HCT116 (cell line): ENCODE measurements around the gene EHBP1. TPM values are rescaled to one million over a fixed set of nuclear protein-coding genes. Genes with fewer than 3 reads are reported as not detected.

Experiments used
- ATAC-seq: fragments of 200-7000 bp; cut with Tn5 transposase; 2 replicates; pipeline ENCODE4 v1.9.1; 2020; ENCODE audit warnings: mild to moderate bottlenecking, moderate library complexity
- BruUV-seq: library from RNA; stranded (reverse); fragments of 400-500 nt; replicated peaks from 2 replicates; lab custom pipeline; 2021; lab: Mats Ljungman, UMichigan
- CTCF ChIA-PET: fragments of 300-600 bp; sonication (Branson Sonifier 250); formaldehyde crosslinking; loops from one replicate; lab custom pipeline; 2021; ENCODE audit warnings: antibody characterized with exemption; lab: Charles Lee
- POLR2A ChIA-PET: fragments of 300-600, 350-600 bp; sonication (Branson Sonifier 250); formaldehyde crosslinking; loops from one replicate; lab custom pipeline; 2021; ENCODE audit warnings: antibody characterized with exemption; lab: Charles Lee
- RAD21 ChIA-PET, 2 experiments: fragments of 300-600 bp; sonication (Branson Sonifier 250); formaldehyde crosslinking; loops; one replicate each; lab custom pipeline; 2023; ENCODE audit warnings: low total read pairs in 2 of 2; ENCODE audit not compliant: uncharacterized antibody in 2 of 2, unreplicated experiment in 2 of 2, low non-redundant PET in 1 of 2; lab: Charles Lee
- DNase-seq: peaks from one replicate; pipeline ENCODE4 v3.0.0-alpha.2; 2010; ENCODE audit warnings: low read depth, low spot score
- H2AFZ ChIP-seq: fragments of 200-600 bp; shearing (Covaris generic), sonication (generic); 2 replicates; pipeline ENCODE4 v1.6.1; 2017; ENCODE audit warnings: low read depth, mixed run types, mixed read lengths, antibody characterized with exemption, low read length; ENCODE audit not compliant: poor library complexity, severe bottlenecking
- H3K27ac ChIP-seq: 2 replicates; pipeline ENCODE4 v1.5.1; 2012; ENCODE audit warnings: low read depth, low read length
- H3K27me3 ChIP-seq: fragments of 200-600 bp; sonication (generic); 2 replicates; pipeline ENCODE4 v1.6.1; 2016; ENCODE audit warnings: mixed run types, low read length, mixed read lengths; ENCODE audit not compliant: insufficient read depth
- H3K36me3 ChIP-seq, 2 experiments: fragments of 200-500 bp in 1 of 2; fragments of 200-600 bp in 1 of 2; sonication (Bioruptor generic) in 1 of 2; sonication (generic) in 1 of 2; 2 replicates each; pipeline versions ENCODE4 v1.5.1 to v1.6.1; 2014 to 2016; ENCODE audit warnings: low read length in 2 of 2, inconsistent platforms in 1 of 2, mixed read lengths in 1 of 2, mixed run types in 1 of 2; ENCODE audit not compliant: insufficient read depth in 2 of 2, control insufficient read depth in 1 of 2
- H3K4me1 ChIP-seq, 2 experiments: fragments of 200-600 bp in 1 of 2; sonication (generic) in 1 of 2; 2 replicates each; pipeline versions ENCODE4 v1.5.1 to v1.6.1; 2012 to 2017; ENCODE audit warnings: low read length in 2 of 2, inconsistent platforms in 1 of 2, mild to moderate bottlenecking in 1 of 2, mixed read lengths in 1 of 2, mixed run types in 1 of 2, moderate library complexity in 1 of 2; ENCODE audit not compliant: insufficient read depth in 2 of 2, control insufficient read depth in 1 of 2
- H3K4me2 ChIP-seq: fragments of 200-600 bp; sonication (generic); 2 replicates; pipeline ENCODE4 v1.6.1; 2017; ENCODE audit warnings: mixed run types, low read length, mixed read lengths
- H3K4me3 ChIP-seq, 2 experiments: fragments of 200-600 bp in 1 of 2; sonication (generic) in 1 of 2; replicated peaks in 1 of 2; 2 replicates each; pipeline ENCODE4 v1.5.1; 2011 to 2016; ENCODE audit warnings: low read length in 2 of 2, control low read depth in 1 of 2, low read depth in 1 of 2, mild to moderate bottlenecking in 1 of 2, mixed read lengths in 1 of 2, mixed run types in 1 of 2
- H3K79me2 ChIP-seq: fragments of 200-600 bp; sonication (generic); 2 replicates; pipeline ENCODE4 v1.6.1; 2017; ENCODE audit warnings: mild to moderate bottlenecking, mixed run types, low read length, moderate library complexity, mixed read lengths; ENCODE audit not compliant: insufficient read depth
- H3K9ac ChIP-seq: fragments of 200-600 bp; sonication (generic); 2 replicates; pipeline ENCODE4 v1.6.1; 2016; ENCODE audit warnings: low read length, mixed read lengths
- H3K9me2 ChIP-seq: fragments of 200-600 bp; sonication (generic), shearing (Covaris generic); 2 replicates; pipeline ENCODE4 v1.6.1; 2017; ENCODE audit warnings: mixed run types, mild to moderate bottlenecking, moderate library complexity; ENCODE audit not compliant: insufficient read depth
- H3K9me3 ChIP-seq, 2 experiments: fragments of 200-500 bp in 1 of 2; fragments of 200-600 bp in 1 of 2; sonication (Bioruptor generic) in 1 of 2; sonication (generic) in 1 of 2; 2 replicates each; pipeline ENCODE4 v1.6.1; 2014 to 2017; ENCODE audit warnings: low read length in 2 of 2, mixed read lengths in 2 of 2, inconsistent platforms in 1 of 2, low read depth in 1 of 2, mild to moderate bottlenecking in 1 of 2, mixed run types in 1 of 2, moderate library complexity in 1 of 2; ENCODE audit not compliant: control insufficient read depth in 1 of 2, insufficient read depth in 1 of 2
- H4K20me1 ChIP-seq: fragments of 200-600 bp; sonication (generic), shearing (Covaris generic); 2 replicates; pipeline ENCODE4 v1.6.1; 2017; ENCODE audit warnings: mixed run types, mild to moderate bottlenecking, moderate library complexity; ENCODE audit not compliant: insufficient read depth
- CBX3 ChIP-seq: IDR thresholded peaks from 2 replicates; pipeline ENCODE4 v1.6.1; 2012; ENCODE audit warnings: low read depth
- CEBPB ChIP-seq: IDR thresholded peaks from 2 replicates; pipeline ENCODE4 v1.6.1; 2012; ENCODE audit warnings: low read depth
- EGR1 ChIP-seq: IDR thresholded peaks from 2 replicates; pipeline ENCODE4 v1.6.1; 2012; ENCODE audit warnings: low read depth
- ELF1 ChIP-seq: IDR thresholded peaks from 2 replicates; pipeline ENCODE4 v1.6.1; 2012; ENCODE audit warnings: low read depth, borderline replicate concordance
- EZH2 ChIP-seq: fragments of 200-600 bp; sonication (generic); IDR thresholded peaks from 2 replicates; pipeline ENCODE4 v1.6.1; 2017; ENCODE audit warnings: antibody characterized with exemption, mixed run types
- EZH2phosphoT487 ChIP-seq: fragments of 200-600 bp; IDR thresholded peaks from 2 replicates; pipeline ENCODE4 v1.6.1; 2018; ENCODE audit warnings: antibody characterized with exemption, borderline replicate concordance
- FOSL1 ChIP-seq: IDR thresholded peaks from 2 replicates; pipeline ENCODE4 v1.6.1; 2012; ENCODE audit warnings: low read depth
- JUND ChIP-seq: IDR thresholded peaks from 2 replicates; pipeline ENCODE4 v1.6.1; 2012
- POLR2AphosphoS5 ChIP-seq: IDR thresholded peaks from 2 replicates; pipeline ENCODE4 v1.6.1; 2011; ENCODE audit warnings: mild to moderate bottlenecking, low read depth, low read length, moderate library complexity
- RAD21 ChIP-seq: IDR thresholded peaks from 2 replicates; pipeline ENCODE4 v1.6.1; 2012; ENCODE audit warnings: low read depth, mild to moderate bottlenecking
- SIN3A ChIP-seq: IDR thresholded peaks from 2 replicates; pipeline ENCODE4 v1.6.1; 2012; ENCODE audit warnings: low read depth
- SRF ChIP-seq: IDR thresholded peaks from 2 replicates; pipeline ENCODE4 v1.6.1; 2012; ENCODE audit warnings: low read depth
- TCF7L2 ChIP-seq: IDR thresholded peaks from 2 replicates; pipeline ENCODE4 v1.7.0; 2011; ENCODE audit warnings: borderline replicate concordance, inconsistent platforms; ENCODE audit not compliant: insufficient read depth, insufficient read length; ENCODE audit errors: extremely low read depth
- YY1 ChIP-seq: IDR thresholded peaks from 2 replicates; pipeline ENCODE4 v1.6.1; 2011; ENCODE audit warnings: low read length, low read depth, moderate library complexity, mild to moderate bottlenecking; ENCODE audit not compliant: insufficient replicate concordance; ENCODE audit errors: extremely low read depth
- ZFX ChIP-seq: fragments of 450-650 bp; IDR thresholded peaks from 2 replicates; pipeline ENCODE4 v1.6.1; 2017
- ZNF274 ChIP-seq: fragments of 200-500 bp; sonication (Bioruptor generic); IDR thresholded peaks from 2 replicates; pipeline ENCODE4 v1.6.1; 2014; ENCODE audit warnings: mild to moderate bottlenecking, low read depth, low read length, inconsistent platforms
- intact Hi-C: fragments of 100-400 bp; cut with micrococcal nuclease; formaldehyde crosslinking; loops from 2 replicates; pipeline ENCODE4 v1.10.0; 2022
- total RNA-seq: library from RNA; stranded (reverse); gene quantifications from one replicate; pipeline ENCODE4 v1.2.1, GENCODE V29; 2021; ENCODE audit not compliant: unreplicated experiment
- TF ChIP-seq, protein P1 (sequence below): IDR thresholded peaks from 2 replicates; pipeline ENCODE4 v1.6.1; 2012
- TF ChIP-seq, protein P2 (sequence below), 3 experiments: fragments of 200-600 bp in 1 of 3; sonication (generic) in 1 of 3; IDR thresholded peaks in 2 of 3; conservative IDR thresholded peaks in 1 of 3; 2 replicates each; pipeline ENCODE4 v1.5.1; 2012 to 2017; ENCODE audit warnings: low read depth in 2 of 3, low read length in 2 of 3, antibody characterized with exemption in 1 of 3, borderline replicate concordance in 1 of 3, control low read depth in 1 of 3, mild to moderate bottlenecking in 1 of 3, mixed read lengths in 1 of 3, mixed run types in 1 of 3, moderate library complexity in 1 of 3; ENCODE audit not compliant: insufficient read depth in 1 of 3
- TF ChIP-seq, protein P3 (sequence below): IDR thresholded peaks from 2 replicates; pipeline ENCODE4 v1.6.1; 2011; ENCODE audit warnings: mild to moderate bottlenecking, low read length, moderate library complexity; ENCODE audit not compliant: insufficient replicate concordance; ENCODE audit errors: extremely low read depth
- TF ChIP-seq, protein P4 (sequence below): IDR thresholded peaks from 2 replicates; pipeline ENCODE4 v1.6.1; 2012

The EHBP1 gene
- total RNA-seq, 1 experiment from 2014 or later = 89.9 TPM

DNA sequence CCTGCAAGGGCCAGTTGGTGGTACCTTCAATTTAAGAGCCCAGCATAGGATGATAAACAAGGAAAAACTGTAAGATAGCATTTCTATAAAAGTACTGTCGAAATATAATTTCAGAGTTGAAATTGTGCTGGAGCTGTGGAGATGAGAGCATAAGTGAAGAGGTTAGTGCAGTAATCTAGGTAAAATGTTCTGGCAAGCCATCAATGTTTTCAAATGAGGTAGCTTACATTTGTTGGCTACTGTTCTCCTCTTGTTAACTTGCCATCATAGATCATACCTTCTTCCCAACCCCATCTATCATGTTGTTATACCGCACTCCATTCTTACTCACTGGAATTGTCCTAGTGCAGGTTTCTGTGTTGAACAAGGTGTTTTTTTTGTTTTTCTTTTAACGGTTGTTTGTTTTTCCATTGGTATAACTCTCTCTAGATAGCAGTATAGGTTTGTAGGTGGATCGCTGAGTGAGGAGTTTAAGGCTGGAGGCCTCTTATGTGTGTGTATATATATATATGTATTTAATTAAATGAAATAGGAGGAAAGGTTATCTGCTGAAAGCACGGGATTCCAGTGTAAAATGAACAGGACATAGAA, 40.5 kb downstream of the EHBP1 start:
- H3K27me3 ChIP-seq = no peaks in the 10 kb centered on the region
- DNase-seq (no peak), ATAC-seq (no peak)
- no peak for TF ChIP-seq JUND
- TF ChIP-seq TCF7L2 = no peak
- TF ChIP-seq CBX3 = no peak
- no peak for TF ChIP-seq EZH2
- TF ChIP-seq CEBPB = no peak
- TF ChIP-seq, protein P1, sequence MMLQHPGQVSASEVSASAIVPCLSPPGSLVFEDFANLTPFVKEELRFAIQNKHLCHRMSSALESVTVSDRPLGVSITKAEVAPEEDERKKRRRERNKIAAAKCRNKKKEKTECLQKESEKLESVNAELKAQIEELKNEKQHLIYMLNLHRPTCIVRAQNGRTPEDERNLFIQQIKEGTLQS = no peak
- TF ChIP-seq, protein P2, sequence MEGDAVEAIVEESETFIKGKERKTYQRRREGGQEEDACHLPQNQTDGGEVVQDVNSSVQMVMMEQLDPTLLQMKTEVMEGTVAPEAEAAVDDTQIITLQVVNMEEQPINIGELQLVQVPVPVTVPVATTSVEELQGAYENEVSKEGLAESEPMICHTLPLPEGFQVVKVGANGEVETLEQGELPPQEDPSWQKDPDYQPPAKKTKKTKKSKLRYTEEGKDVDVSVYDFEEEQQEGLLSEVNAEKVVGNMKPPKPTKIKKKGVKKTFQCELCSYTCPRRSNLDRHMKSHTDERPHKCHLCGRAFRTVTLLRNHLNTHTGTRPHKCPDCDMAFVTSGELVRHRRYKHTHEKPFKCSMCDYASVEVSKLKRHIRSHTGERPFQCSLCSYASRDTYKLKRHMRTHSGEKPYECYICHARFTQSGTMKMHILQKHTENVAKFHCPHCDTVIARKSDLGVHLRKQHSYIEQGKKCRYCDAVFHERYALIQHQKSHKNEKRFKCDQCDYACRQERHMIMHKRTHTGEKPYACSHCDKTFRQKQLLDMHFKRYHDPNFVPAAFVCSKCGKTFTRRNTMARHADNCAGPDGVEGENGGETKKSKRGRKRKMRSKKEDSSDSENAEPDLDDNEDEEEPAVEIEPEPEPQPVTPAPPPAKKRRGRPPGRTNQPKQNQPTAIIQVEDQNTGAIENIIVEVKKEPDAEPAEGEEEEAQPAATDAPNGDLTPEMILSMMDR (IDR thresholded peaks at IDR 0.05 in 2 of 3, conservative IDR thresholded peaks at IDR 0.05 in 1 of 3; ENCODE audit: borderline replicate concordance in 1 of 3, insufficient read depth in 1 of 3, low read depth in 2 of 3, low read length in 2 of 3) = no peak
- no peak for TF ChIP-seq ELF1
- no peak for TF ChIP-seq FOSL1
- TF ChIP-seq, protein P3, sequence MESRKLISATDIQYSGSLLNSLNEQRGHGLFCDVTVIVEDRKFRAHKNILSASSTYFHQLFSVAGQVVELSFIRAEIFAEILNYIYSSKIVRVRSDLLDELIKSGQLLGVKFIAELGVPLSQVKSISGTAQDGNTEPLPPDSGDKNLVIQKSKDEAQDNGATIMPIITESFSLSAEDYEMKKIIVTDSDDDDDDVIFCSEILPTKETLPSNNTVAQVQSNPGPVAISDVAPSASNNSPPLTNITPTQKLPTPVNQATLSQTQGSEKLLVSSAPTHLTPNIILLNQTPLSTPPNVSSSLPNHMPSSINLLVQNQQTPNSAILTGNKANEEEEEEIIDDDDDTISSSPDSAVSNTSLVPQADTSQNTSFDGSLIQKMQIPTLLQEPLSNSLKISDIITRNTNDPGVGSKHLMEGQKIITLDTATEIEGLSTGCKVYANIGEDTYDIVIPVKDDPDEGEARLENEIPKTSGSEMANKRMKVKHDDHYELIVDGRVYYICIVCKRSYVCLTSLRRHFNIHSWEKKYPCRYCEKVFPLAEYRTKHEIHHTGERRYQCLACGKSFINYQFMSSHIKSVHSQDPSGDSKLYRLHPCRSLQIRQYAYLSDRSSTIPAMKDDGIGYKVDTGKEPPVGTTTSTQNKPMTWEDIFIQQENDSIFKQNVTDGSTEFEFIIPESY = no peak
- TF ChIP-seq POLR2AphosphoS5 = no peak
- no peak for TF ChIP-seq EZH2phosphoT487
- TF ChIP-seq ZNF274 = no peak
- no peak for TF ChIP-seq RAD21
- TF ChIP-seq, protein P4, sequence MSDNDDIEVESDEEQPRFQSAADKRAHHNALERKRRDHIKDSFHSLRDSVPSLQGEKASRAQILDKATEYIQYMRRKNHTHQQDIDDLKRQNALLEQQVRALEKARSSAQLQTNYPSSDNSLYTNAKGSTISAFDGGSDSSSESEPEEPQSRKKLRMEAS = no peak
- TF ChIP-seq YY1 = no peak
- TF ChIP-seq SRF = no peak
- TF ChIP-seq EGR1 = no peak
- no peak for TF ChIP-seq ZFX
- no peak for TF ChIP-seq SIN3A
- CTCF ChIA-PET = no interaction called here
- H3K9ac ChIP-seq = no peak overlapping the region
- H3K9me3 ChIP-seq = no peaks in the 10 kb centered on the region
- no peaks in the 10 kb centered on the region for H3K9me2 ChIP-seq
- H3K36me3 ChIP-seq = no peaks in the 10 kb centered on the region
- intact Hi-C loops = no loop called here
- H3K4me3 ChIP-seq = no peak overlapping the region
- RAD21 ChIA-PET = no interaction called here
- no peak overlapping the region for H3K27ac ChIP-seq
- POLR2A ChIA-PET = no interaction called here
- peaks cover 8% of the 10 kb centered on the region for H4K20me1 ChIP-seq
- H3K4me1 ChIP-seq = peaks cover 18 to 21% of the 10 kb centered on the region in 2 experiments
- H3K4me2 ChIP-seq = no peak overlapping the region
- H2AFZ ChIP-seq = no peak overlapping the region
- H3K79me2 ChIP-seq = peaks cover 83% of the 10 kb centered on the region
- BruUV-seq = no TSS peak
